HG03280 (cell line): ENCODE results near the gene CDK5.

Experiments used
- ATAC-seq: cut with Tn5 transposase; IDR thresholded peaks from one replicate; pipeline ENCODE4 v1.9.1; 2021; ENCODE audit warnings: mild to moderate bottlenecking, moderate library complexity; ENCODE audit not compliant: unreplicated experiment

CDK5 gene

GRCh38 chr7:151057506-151057988, at the start of gene CDK5:
TSS of gene CDK5 (minus strand) at chr7:151057897. CDS start at chr7:151057848, 49 bp downstream.
- ATAC-seq: peak; percentile 7

- no peak for ATAC-seq
Observed at GRCh38 chr7:151104411-151105235, 46.9 kb upstream of the CDK5 start.

GRCh38 chr7:151103973-151104372, 46.3 kb upstream of the CDK5 start:
- no peak for ATAC-seq

GRCh38 chr7:151102991-151103390, 45.3 kb upstream of the CDK5 start:
- no peak for ATAC-seq

GRCh38 chr7:151101621-151102396, 44.1 kb upstream of the CDK5 start:
- ATAC-seq: no peak

GRCh38 chr7:151100921-151101320, 43.2 kb upstream of the CDK5 start:
- ATAC-seq: no peak

- ATAC-seq: no peak
Observed at GRCh38 chr7:151099486-151100211, 42.0 kb upstream of the CDK5 start.

GRCh38 chr7:151095828-151096475, 38.3 kb upstream of the CDK5 start:
- ATAC-seq: no peak

- no peak for ATAC-seq
Observed at GRCh38 chr7:151095123-151095797, 37.6 kb upstream of the CDK5 start.

- ATAC-seq: no peak
Observed at GRCh38 chr7:151094675-151095074, 37.0 kb upstream of the CDK5 start.

GRCh38 chr7:151093748-151094147, 36.1 kb upstream of the CDK5 start:
- no peak for ATAC-seq

GRCh38 chr7:151091988-151092387, 34.3 kb upstream of the CDK5 start:
- no peak for ATAC-seq

- no peak for ATAC-seq
Observed at GRCh38 chr7:151091431-151091830, 33.7 kb upstream of the CDK5 start.

- ATAC-seq: no peak
Observed at GRCh38 chr7:151091003-151091402, 33.3 kb upstream of the CDK5 start.

- ATAC-seq: no peak
Observed at GRCh38 chr7:151089893-151090730, 32.4 kb upstream of the CDK5 start.

- no peak for ATAC-seq
Observed at GRCh38 chr7:151088856-151089699, 31.4 kb upstream of the CDK5 start.

GRCh38 chr7:151088019-151088855, 30.5 kb upstream of the CDK5 start:
- no peak for ATAC-seq
